ENCODE data around the gene MST1. TPM values are rescaled to one million over a fixed set of nuclear protein-coding genes. Genes with fewer than 3 reads are reported as not detected.

The MST1 gene
- total RNA-seq, 3 donors from 2014 or later: 9.3 to 23.6 (median 21.2) TPM

- Histone ChIP-seq H3K4me1 (peaks cover 0 to 5% of the 10 kb centered on the region in 2 donors), H3K27ac (peak overlapping the region; percentile 43 to 65), H3K4me3 (no peak overlapping the region), H3K27me3 (no peaks in the 10 kb centered on the region), H3K36me3 (no peaks in the 10 kb centered on the region), H3K9me3 (no peaks in the 10 kb centered on the region)
- DNase-seq (ENCODE audit: low spot score in 2 of 2): no peak
- TF ChIP-seq CTCF (IDR thresholded peaks at IDR 0.05): no peak
- no peak for TF ChIP-seq POLR2AphosphoS5 (IDR thresholded peaks at IDR 0.05)
- TF ChIP-seq POLR2A (IDR thresholded peaks at IDR 0.05): no peak
- intact Hi-C loops (cut with DNase I; ENCODE audit: low total_unique reads): no loop called here
Observed at GRCh38 chr3:49666592-49666991, 22.7 kb downstream of the MST1 start.

- intact Hi-C loops (cut with DNase I; ENCODE audit: low total_unique reads): no loop called here
- peak overlapping the region; percentile 57 to 65 for H3K27ac ChIP-seq
- H3K27me3 ChIP-seq: no peaks in the 10 kb centered on the region
- H3K9me3 ChIP-seq: no peaks in the 10 kb centered on the region
- no peaks in the 10 kb centered on the region for H3K36me3 ChIP-seq
- no peak for TF ChIP-seq POLR2AphosphoS5 (IDR thresholded peaks at IDR 0.05)
- TF ChIP-seq POLR2A (IDR thresholded peaks at IDR 0.05): no peak
- TF ChIP-seq CTCF (IDR thresholded peaks at IDR 0.05): no peak
- DNase-seq (ENCODE audit: low spot score in 2 of 2): peak in 1 of 2 donors; percentile 48
- H3K4me3 ChIP-seq: no peak overlapping the region
- H3K4me1 ChIP-seq: peaks cover 0 to 5% of the 10 kb centered on the region in 2 donors
Observed at GRCh38 chr3:49665822-49666519, 23.3 kb downstream of the MST1 start.

- intact Hi-C loops (cut with DNase I; ENCODE audit: low total_unique reads): no loop called here
- Histone ChIP-seq H3K4me1 (peaks cover 0 to 5% of the 10 kb centered on the region in 2 donors), H3K27me3 (no peaks in the 10 kb centered on the region), H3K9me3 (no peaks in the 10 kb centered on the region), H3K4me3 (no peak overlapping the region), H3K36me3 (no peaks in the 10 kb centered on the region), H3K27ac (no peak overlapping the region)
- DNase-seq (ENCODE audit: low spot score in 2 of 2): no peak
- TF ChIP-seq POLR2A (IDR thresholded peaks at IDR 0.05) (no peak), POLR2AphosphoS5 (IDR thresholded peaks at IDR 0.05) (no peak), CTCF (IDR thresholded peaks at IDR 0.05) (no peak)
Observed at GRCh38 chr3:49664300-49664699, 25.0 kb downstream of the MST1 start.

- no peak overlapping the region for H3K4me3 ChIP-seq
- no peak for DNase-seq (ENCODE audit: low spot score in 2 of 2)
- H3K27ac ChIP-seq: no peak overlapping the region
- H3K4me1 ChIP-seq: peaks cover 0 to 5% of the 10 kb centered on the region in 2 donors
- intact Hi-C loops (cut with DNase I; ENCODE audit: low total_unique reads): no loop called here
- no peak for TF ChIP-seq CTCF (IDR thresholded peaks at IDR 0.05)
- no peak for TF ChIP-seq POLR2A (IDR thresholded peaks at IDR 0.05)
- no peak for TF ChIP-seq POLR2AphosphoS5 (IDR thresholded peaks at IDR 0.05)
- no peaks in the 10 kb centered on the region for H3K9me3 ChIP-seq
- no peaks in the 10 kb centered on the region for H3K27me3 ChIP-seq
- no peaks in the 10 kb centered on the region for H3K36me3 ChIP-seq
Observed at GRCh38 chr3:49663831-49664230, 25.4 kb downstream of the MST1 start.

- TF ChIP-seq CTCF (IDR thresholded peaks at IDR 0.05): no peak
- no peak for TF ChIP-seq POLR2AphosphoS5 (IDR thresholded peaks at IDR 0.05)
Observed at GRCh38 chr3:49662720-49663413, 26.4 kb downstream of the MST1 start.

More at GRCh38 chr3:49662720-49663413, 26.4 kb downstream of the MST1 start:
- Histone ChIP-seq H3K4me1 (peaks cover 0 to 5% of the 10 kb centered on the region in 2 donors), H3K36me3 (no peaks in the 10 kb centered on the region), H3K27ac (no peak overlapping the region), H3K9me3 (no peaks in the 10 kb centered on the region), H3K27me3 (no peaks in the 10 kb centered on the region), H3K4me3 (no peak overlapping the region)
- intact Hi-C loops (cut with DNase I; ENCODE audit: low total_unique reads): no loop called here
- DNase-seq (ENCODE audit: low spot score in 2 of 2): no peak

All from breast epithelium (tissue), 4 donors.